Measurements from ENCODE around the gene RABAC1.

The RABAC1 gene
- long read RNA-seq, transcript RABAC1-201 (5 exons, 821 nt): major isoform, 39 of 48 reads
- long read RNA-seq, partial matches to known transcripts: 0 of 48 reads
- long read RNA-seq, other reads (novel, unspliced or antisense): 4 of 48 reads

GRCh38 chr19:41959056-41960053 is at the start of gene RABAC1:
Gene RABAC1, minus strand, starts transcription at chr19:41959321. Its CDS starts 29 bp downstream, at chr19:41959292.
- H3K27me3 ChIP-seq (ENCODE audit: insufficient read depth, poor library complexity, severe bottlenecking): no peaks in the 10 kb centered on the region
- peak within 1 kb of the TSS; percentile 93 for H3K4me3 ChIP-seq (replicated peaks; ENCODE audit: insufficient read depth, low read length)
- DNase-seq (ENCODE audit: low read depth in 1 of 2, low spot score in 1 of 2): peak; percentile 82 to 90
- TF ChIP-seq GABPA (IDR thresholded peaks at IDR 0.05; ENCODE audit: low read depth): no peak
- TF ChIP-seq, protein P1, sequence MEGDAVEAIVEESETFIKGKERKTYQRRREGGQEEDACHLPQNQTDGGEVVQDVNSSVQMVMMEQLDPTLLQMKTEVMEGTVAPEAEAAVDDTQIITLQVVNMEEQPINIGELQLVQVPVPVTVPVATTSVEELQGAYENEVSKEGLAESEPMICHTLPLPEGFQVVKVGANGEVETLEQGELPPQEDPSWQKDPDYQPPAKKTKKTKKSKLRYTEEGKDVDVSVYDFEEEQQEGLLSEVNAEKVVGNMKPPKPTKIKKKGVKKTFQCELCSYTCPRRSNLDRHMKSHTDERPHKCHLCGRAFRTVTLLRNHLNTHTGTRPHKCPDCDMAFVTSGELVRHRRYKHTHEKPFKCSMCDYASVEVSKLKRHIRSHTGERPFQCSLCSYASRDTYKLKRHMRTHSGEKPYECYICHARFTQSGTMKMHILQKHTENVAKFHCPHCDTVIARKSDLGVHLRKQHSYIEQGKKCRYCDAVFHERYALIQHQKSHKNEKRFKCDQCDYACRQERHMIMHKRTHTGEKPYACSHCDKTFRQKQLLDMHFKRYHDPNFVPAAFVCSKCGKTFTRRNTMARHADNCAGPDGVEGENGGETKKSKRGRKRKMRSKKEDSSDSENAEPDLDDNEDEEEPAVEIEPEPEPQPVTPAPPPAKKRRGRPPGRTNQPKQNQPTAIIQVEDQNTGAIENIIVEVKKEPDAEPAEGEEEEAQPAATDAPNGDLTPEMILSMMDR (IDR thresholded peaks at IDR 0.05; ENCODE audit: insufficient read depth, low read length): peak; percentile 8
- H3K27ac ChIP-seq (replicated peaks): peak within 1 kb of the TSS; percentile 25

DNA sequence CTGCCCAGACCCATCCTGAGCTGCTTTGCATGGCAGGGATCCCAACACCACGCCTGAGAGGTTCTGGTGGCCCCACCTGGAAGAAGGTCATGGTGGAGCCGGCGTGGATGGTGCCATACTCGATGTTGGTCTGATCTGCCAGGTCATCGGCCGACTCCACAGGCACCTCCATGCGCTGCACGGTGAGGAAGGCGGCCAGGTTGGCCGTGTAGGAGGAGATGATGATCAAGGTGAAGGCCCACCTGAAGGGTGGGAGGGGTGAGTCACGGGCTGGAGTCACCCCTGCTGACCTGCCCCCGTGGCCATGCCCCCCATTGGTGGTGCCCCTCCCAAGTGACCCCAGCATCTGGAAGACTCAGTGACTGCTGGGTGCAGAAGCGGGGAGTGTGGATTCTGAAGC is 47.4 kb upstream of the RABAC1 start:
- H3K4me3 ChIP-seq (replicated peaks; ENCODE audit: insufficient read depth, low read length): no peak overlapping the region
- TF ChIP-seq, protein P1 (IDR thresholded peaks at IDR 0.05; ENCODE audit: insufficient read depth, low read length): no peak
- no peak for TF ChIP-seq SPI1 (IDR thresholded peaks at IDR 0.05; ENCODE audit: borderline replicate concordance, low read depth)
- TF ChIP-seq GABPA (IDR thresholded peaks at IDR 0.05; ENCODE audit: low read depth): no peak
- TF ChIP-seq POLR2AphosphoS5 (IDR thresholded peaks at IDR 0.05; ENCODE audit: low read depth): no peak
- TF ChIP-seq REST (IDR thresholded peaks at IDR 0.05; ENCODE audit: insufficient replicate concordance, low read depth): no peak

GRCh38 chr19:42005504-42005903 is 46.4 kb upstream of the RABAC1 start:
- Histone ChIP-seq H3K27me3 (ENCODE audit: insufficient read depth, poor library complexity, severe bottlenecking) (peaks cover under 1% of the 10 kb centered on the region), H3K27ac (replicated peaks) (no peak overlapping the region), H3K4me3 (replicated peaks; ENCODE audit: insufficient read depth, low read length) (no peak overlapping the region)
- no peak for TF ChIP-seq GABPA (IDR thresholded peaks at IDR 0.05; ENCODE audit: low read depth)
- no peak for TF ChIP-seq REST (IDR thresholded peaks at IDR 0.05; ENCODE audit: insufficient replicate concordance, low read depth)
- TF ChIP-seq POLR2AphosphoS5 (IDR thresholded peaks at IDR 0.05; ENCODE audit: low read depth): no peak
- TF ChIP-seq, protein P1 (IDR thresholded peaks at IDR 0.05; ENCODE audit: insufficient read depth, low read length): no peak
- TF ChIP-seq SPI1 (IDR thresholded peaks at IDR 0.05; ENCODE audit: borderline replicate concordance, low read depth): no peak
- no peak for DNase-seq (ENCODE audit: low read depth in 1 of 2, low spot score in 1 of 2)

More for the DNA sequence above, 47.4 kb upstream of the RABAC1 start:
- no peak for DNase-seq (ENCODE audit: low read depth in 1 of 2, low spot score in 1 of 2)
- Histone ChIP-seq H3K27me3 (ENCODE audit: insufficient read depth, poor library complexity, severe bottlenecking) (no peaks in the 10 kb centered on the region), H3K27ac (replicated peaks) (no peak overlapping the region)

All from HL-60 (cell line).